ENCODE results near the gene ANKRD63.

DNA sequence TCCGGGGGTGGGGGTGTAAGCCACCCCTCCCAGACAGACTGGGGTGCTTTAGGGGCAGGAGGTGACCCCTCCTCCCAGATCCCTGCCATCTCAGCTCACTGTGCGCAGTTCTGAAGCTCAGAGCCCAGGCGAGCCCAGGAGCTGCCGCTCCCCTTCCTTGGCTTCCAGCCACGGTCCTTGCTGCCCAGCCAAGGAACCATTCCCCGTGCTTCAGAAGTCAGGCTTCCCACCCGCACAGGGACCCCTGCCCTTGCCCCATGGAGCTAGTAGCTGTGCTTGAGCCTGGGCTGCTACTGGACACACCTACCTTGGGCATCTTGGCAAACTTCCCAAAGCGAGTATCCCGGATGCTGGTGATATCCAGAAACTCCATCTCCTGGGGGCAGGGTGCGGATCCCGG, 20.1 kb upstream of the ANKRD63 start:
- TF ChIP-seq, protein P1, sequence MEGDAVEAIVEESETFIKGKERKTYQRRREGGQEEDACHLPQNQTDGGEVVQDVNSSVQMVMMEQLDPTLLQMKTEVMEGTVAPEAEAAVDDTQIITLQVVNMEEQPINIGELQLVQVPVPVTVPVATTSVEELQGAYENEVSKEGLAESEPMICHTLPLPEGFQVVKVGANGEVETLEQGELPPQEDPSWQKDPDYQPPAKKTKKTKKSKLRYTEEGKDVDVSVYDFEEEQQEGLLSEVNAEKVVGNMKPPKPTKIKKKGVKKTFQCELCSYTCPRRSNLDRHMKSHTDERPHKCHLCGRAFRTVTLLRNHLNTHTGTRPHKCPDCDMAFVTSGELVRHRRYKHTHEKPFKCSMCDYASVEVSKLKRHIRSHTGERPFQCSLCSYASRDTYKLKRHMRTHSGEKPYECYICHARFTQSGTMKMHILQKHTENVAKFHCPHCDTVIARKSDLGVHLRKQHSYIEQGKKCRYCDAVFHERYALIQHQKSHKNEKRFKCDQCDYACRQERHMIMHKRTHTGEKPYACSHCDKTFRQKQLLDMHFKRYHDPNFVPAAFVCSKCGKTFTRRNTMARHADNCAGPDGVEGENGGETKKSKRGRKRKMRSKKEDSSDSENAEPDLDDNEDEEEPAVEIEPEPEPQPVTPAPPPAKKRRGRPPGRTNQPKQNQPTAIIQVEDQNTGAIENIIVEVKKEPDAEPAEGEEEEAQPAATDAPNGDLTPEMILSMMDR (CRISPR knock-in tag; IDR thresholded peaks at IDR 0.05) = no peak
- TF ChIP-seq, protein P2, sequence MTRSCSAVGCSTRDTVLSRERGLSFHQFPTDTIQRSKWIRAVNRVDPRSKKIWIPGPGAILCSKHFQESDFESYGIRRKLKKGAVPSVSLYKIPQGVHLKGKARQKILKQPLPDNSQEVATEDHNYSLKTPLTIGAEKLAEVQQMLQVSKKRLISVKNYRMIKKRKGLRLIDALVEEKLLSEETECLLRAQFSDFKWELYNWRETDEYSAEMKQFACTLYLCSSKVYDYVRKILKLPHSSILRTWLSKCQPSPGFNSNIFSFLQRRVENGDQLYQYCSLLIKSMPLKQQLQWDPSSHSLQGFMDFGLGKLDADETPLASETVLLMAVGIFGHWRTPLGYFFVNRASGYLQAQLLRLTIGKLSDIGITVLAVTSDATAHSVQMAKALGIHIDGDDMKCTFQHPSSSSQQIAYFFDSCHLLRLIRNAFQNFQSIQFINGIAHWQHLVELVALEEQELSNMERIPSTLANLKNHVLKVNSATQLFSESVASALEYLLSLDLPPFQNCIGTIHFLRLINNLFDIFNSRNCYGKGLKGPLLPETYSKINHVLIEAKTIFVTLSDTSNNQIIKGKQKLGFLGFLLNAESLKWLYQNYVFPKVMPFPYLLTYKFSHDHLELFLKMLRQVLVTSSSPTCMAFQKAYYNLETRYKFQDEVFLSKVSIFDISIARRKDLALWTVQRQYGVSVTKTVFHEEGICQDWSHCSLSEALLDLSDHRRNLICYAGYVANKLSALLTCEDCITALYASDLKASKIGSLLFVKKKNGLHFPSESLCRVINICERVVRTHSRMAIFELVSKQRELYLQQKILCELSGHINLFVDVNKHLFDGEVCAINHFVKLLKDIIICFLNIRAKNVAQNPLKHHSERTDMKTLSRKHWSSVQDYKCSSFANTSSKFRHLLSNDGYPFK (CRISPR knock-in tag; IDR thresholded peaks at IDR 0.05; ENCODE audit: borderline replicate concordance) = no peak
- TF ChIP-seq, protein P3, sequence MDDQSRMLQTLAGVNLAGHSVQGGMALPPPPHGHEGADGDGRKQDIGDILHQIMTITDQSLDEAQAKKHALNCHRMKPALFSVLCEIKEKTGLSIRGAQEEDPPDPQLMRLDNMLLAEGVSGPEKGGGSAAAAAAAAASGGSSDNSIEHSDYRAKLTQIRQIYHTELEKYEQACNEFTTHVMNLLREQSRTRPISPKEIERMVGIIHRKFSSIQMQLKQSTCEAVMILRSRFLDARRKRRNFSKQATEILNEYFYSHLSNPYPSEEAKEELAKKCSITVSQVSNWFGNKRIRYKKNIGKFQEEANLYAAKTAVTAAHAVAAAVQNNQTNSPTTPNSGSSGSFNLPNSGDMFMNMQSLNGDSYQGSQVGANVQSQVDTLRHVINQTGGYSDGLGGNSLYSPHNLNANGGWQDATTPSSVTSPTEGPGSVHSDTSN (CRISPR knock-in tag; IDR thresholded peaks at IDR 0.05; ENCODE audit: borderline replicate concordance) = no peak
- no peak for TF ChIP-seq AGO2 (optimal IDR thresholded peaks at IDR 0.05; ENCODE audit: low read depth, low read length)
- TF ChIP-seq, protein P4, sequence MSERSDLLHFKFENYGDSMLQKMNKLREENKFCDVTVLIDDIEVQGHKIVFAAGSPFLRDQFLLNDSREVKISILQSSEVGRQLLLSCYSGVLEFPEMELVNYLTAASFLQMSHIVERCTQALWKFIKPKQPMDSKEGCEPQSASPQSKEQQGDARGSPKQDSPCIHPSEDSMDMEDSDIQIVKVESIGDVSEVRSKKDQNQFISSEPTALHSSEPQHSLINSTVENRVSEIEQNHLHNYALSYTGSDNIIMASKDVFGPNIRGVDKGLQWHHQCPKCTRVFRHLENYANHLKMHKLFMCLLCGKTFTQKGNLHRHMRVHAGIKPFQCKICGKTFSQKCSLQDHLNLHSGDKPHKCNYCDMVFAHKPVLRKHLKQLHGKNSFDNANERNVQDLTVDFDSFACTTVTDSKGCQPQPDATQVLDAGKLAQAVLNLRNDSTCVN (CRISPR knock-in tag; IDR thresholded peaks at IDR 0.05; ENCODE audit: borderline replicate concordance) = no peak
- no peak for TF ChIP-seq RARG (CRISPR knock-in tag; IDR thresholded peaks at IDR 0.05; ENCODE audit: low read depth)
- TF ChIP-seq, protein P5, sequence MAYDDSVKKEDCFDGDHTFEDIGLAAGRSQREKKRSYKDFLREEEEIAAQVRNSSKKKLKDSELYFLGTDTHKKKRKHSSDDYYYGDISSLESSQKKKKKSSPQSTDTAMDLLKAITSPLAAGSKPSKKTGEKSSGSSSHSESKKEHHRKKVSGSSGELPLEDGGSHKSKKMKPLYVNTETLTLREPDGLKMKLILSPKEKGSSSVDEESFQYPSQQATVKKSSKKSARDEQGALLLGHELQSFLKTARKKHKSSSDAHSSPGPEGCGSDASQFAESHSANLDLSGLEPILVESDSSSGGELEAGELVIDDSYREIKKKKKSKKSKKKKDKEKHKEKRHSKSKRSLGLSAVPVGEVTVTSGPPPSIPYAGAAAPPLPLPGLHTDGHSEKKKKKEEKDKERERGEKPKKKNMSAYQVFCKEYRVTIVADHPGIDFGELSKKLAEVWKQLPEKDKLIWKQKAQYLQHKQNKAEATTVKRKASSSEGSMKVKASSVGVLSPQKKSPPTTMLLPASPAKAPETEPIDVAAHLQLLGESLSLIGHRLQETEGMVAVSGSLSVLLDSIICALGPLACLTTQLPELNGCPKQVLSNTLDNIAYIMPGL (CRISPR knock-in tag; IDR thresholded peaks at IDR 0.05; ENCODE audit: borderline replicate concordance in 1 of 2, low read depth in 1 of 2) = no peak
- TF ChIP-seq MXI1 (IDR thresholded peaks at IDR 0.05; ENCODE audit: borderline replicate concordance, low read depth, low read length) = no peak
